ENCODE data around the gene NFATC3. TPM values are rescaled to one million over a fixed set of nuclear protein-coding genes. Genes with fewer than 3 reads are reported as not detected.
"Not testable (repeated sequence)": the region's sequence is repeated elsewhere in the genome, so short reads cannot be mapped to it uniquely, and the experiment has no call there.

NFATC3 gene
- total RNA-seq, 1 experiment from 2014 or later, result 37.2 TPM

- POLR2A ChIA-PET (ENCODE audit: unreplicated experiment), result no interaction called here
- CTCF ChIA-PET, result no interaction called here
Observed at GRCh38 chr16:68115851-68116250, 30.7 kb downstream of the NFATC3 start.

DNA sequence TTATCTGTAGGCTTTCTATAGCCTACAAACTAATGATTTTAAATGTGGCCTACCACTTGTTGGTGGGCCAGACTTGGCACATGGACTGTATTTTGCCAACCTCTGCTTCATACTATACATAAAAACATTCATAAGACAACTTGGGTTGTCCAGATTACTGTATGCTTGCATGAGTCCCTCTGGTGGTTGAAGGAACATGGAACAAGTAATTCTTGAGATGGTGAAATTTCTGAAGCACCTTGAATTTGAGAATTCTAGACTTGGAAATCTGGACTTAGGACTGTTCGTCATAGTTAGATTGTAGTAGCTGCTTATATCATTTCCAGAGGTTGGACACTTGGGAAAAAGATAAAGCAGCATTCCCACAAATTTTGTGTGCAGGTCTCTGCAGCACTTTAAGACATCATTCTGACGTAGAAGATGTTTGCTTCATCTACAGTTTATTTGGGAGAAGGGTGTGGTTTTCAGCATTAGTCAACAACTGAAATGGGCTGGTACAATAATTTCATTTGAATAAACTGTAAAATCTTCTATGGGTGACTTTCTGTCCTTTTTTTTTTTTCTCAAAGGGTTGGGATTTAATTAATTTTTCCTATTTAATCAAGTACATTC, 31.2 kb downstream of the NFATC3 start:
- H3K9me2 ChIP-seq (ENCODE audit: insufficient read depth), result no peaks in the 10 kb centered on the region
- no peak overlapping the region for H3K4me3 ChIP-seq
- BruUV-seq (replicated peaks), result no TSS peak
- H3K4me2 ChIP-seq, result no peak overlapping the region
- H2AFZ ChIP-seq, result no peak overlapping the region
- CTCF ChIA-PET, result no interaction called here
- 0 out of 2 replicates have a peak, but pooled peaks cover 4% of the 10 kb centered on the region for H3F3A ChIP-seq (ENCODE audit: insufficient read depth, low read depth)
- H3K4me1 ChIP-seq (replicated peaks; ENCODE audit: insufficient read depth), result no peaks in the 10 kb centered on the region
- H3K27ac ChIP-seq, result no peak overlapping the region
- TF ChIP-seq CTCF (conservative IDR thresholded peaks at IDR 0.05) (peak; percentile 56; the same call in 1 of the 2 replicates), EZH2 (IDR thresholded peaks at IDR 0.05; ENCODE audit: low read depth) (no peak)
- H3K9me3 ChIP-seq (ENCODE audit: insufficient read depth, low read depth), result no peaks in the 10 kb centered on the region
- H3K36me3 ChIP-seq (ENCODE audit: low read depth), result no peaks in the 10 kb centered on the region
- intact Hi-C loops (cut with micrococcal nuclease; ENCODE audit: unreplicated experiment), result no loop called here
- H4K20me1 ChIP-seq (ENCODE audit: insufficient read depth), result no peaks in the 10 kb centered on the region
- H3K27me3 ChIP-seq (ENCODE audit: insufficient read depth, low read depth), result no peaks in the 10 kb centered on the region
- no peak for DNase-seq
- POLR2A ChIA-PET (ENCODE audit: unreplicated experiment), result no interaction called here
- peaks cover 58% of the 10 kb centered on the region for H3K79me2 ChIP-seq (ENCODE audit: low read depth)

More at GRCh38 chr16:68115851-68116250, 30.7 kb downstream of the NFATC3 start:
- no peak overlapping the region for H2AFZ ChIP-seq
- no peaks in the 10 kb centered on the region for H4K20me1 ChIP-seq (ENCODE audit: insufficient read depth)
- BruUV-seq (replicated peaks), result no TSS peak
- H3K27ac ChIP-seq, result no peak overlapping the region
- H3K27me3 ChIP-seq (ENCODE audit: insufficient read depth, low read depth), result no peaks in the 10 kb centered on the region
- no peak overlapping the region for H3K4me2 ChIP-seq
- H3K79me2 ChIP-seq (ENCODE audit: low read depth), result peaks cover 60% of the 10 kb centered on the region
- intact Hi-C loops (cut with micrococcal nuclease; ENCODE audit: unreplicated experiment), result no loop called here
- no peak for TF ChIP-seq EZH2 (IDR thresholded peaks at IDR 0.05; ENCODE audit: low read depth)
- no peak for TF ChIP-seq CTCF (conservative IDR thresholded peaks at IDR 0.05)
- H3K4me3 ChIP-seq, result no peak overlapping the region
- H3K4me1 ChIP-seq (replicated peaks; ENCODE audit: insufficient read depth), result no peaks in the 10 kb centered on the region
- H3F3A ChIP-seq (ENCODE audit: insufficient read depth, low read depth), result 0 out of 2 replicates have a peak, but pooled peaks cover 4% of the 10 kb centered on the region
- no peaks in the 10 kb centered on the region for H3K9me3 ChIP-seq (ENCODE audit: insufficient read depth, low read depth)
- H3K9me2 ChIP-seq (ENCODE audit: insufficient read depth), result no peaks in the 10 kb centered on the region
- no peak for DNase-seq
- no peaks in the 10 kb centered on the region for H3K36me3 ChIP-seq (ENCODE audit: low read depth)

DNA sequence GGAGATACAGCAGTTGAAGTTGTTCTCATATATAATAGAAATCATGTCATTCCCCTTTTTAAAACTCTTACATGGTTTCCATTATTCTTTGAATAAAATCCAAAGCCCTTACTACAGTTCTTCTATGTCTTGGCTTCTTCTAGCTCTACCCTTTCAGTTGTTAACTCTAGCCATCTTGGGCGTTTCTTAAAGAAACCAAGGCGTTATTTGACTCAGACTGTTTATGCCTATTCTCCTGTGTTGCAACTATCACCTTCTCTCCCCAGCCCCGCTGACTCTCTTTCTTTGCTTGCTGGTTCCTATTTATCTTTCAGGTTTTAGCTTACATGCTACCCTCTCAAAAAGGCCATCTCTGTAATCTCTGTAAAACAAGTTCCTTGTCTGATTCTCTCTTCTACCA, 32.7 kb downstream of the NFATC3 start:
- no peaks in the 10 kb centered on the region for H3K9me3 ChIP-seq (ENCODE audit: insufficient read depth, low read depth)
- H3K4me2 ChIP-seq, result no peak overlapping the region
- peaks cover 51% of the 10 kb centered on the region for H3K79me2 ChIP-seq (ENCODE audit: low read depth)
- H3K27ac ChIP-seq, result no peak overlapping the region
- H3K9me2 ChIP-seq (ENCODE audit: insufficient read depth), result no peaks in the 10 kb centered on the region
- no peak overlapping the region for H3K4me3 ChIP-seq
- TF ChIP-seq CTCF (conservative IDR thresholded peaks at IDR 0.05) (no peak), EZH2 (IDR thresholded peaks at IDR 0.05; ENCODE audit: low read depth) (no peak)
- ChIA-PET CTCF (no interaction called here), POLR2A (ENCODE audit: unreplicated experiment) (no interaction called here)
- no TSS peak for BruUV-seq (replicated peaks)
- no peak overlapping the region for H2AFZ ChIP-seq
- intact Hi-C loops (cut with micrococcal nuclease; ENCODE audit: unreplicated experiment), result no loop called here
- H3K36me3 ChIP-seq (ENCODE audit: low read depth), result no peaks in the 10 kb centered on the region
- no peaks in the 10 kb centered on the region for H3K27me3 ChIP-seq (ENCODE audit: insufficient read depth, low read depth)
- H3F3A ChIP-seq (ENCODE audit: insufficient read depth, low read depth), result 0 out of 2 replicates have a peak, but pooled peaks cover 4% of the 10 kb centered on the region
- no peak for DNase-seq
- H4K20me1 ChIP-seq (ENCODE audit: insufficient read depth), result no peaks in the 10 kb centered on the region
- no peaks in the 10 kb centered on the region for H3K4me1 ChIP-seq (replicated peaks; ENCODE audit: insufficient read depth)

DNA sequence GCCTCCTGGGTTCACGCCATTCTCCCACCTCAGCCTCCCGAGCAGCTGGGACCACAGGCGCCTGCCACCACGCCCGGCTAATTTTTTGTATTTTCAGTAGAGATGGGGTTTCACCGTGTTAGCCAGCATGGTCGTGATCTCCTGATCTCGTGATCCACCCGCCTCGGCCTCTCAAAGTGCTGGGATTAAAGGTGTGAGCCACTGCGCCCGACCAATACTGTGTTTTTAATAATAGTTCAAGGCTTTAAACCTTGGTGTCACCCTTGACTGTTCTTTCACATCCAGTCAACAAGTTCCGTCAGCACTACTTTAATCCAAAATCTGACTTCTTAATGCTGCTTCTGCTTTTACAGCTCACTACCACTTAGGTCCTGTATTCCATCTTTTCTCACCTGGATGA, 33.8 kb downstream of the NFATC3 start:
- H3K4me3 ChIP-seq; H3F3A ChIP-seq (ENCODE audit: insufficient read depth, low read depth); DNase-seq; H3K4me2 ChIP-seq; H3K36me3 ChIP-seq (ENCODE audit: low read depth); H4K20me1 ChIP-seq (ENCODE audit: insufficient read depth); H3K4me1 ChIP-seq (replicated peaks; ENCODE audit: insufficient read depth); H3K27me3 ChIP-seq (ENCODE audit: insufficient read depth, low read depth); H2AFZ ChIP-seq; BruUV-seq (replicated peaks); POLR2A ChIA-PET (ENCODE audit: unreplicated experiment); CTCF ChIA-PET; intact Hi-C loops (cut with micrococcal nuclease; ENCODE audit: unreplicated experiment); H3K9me3 ChIP-seq (ENCODE audit: insufficient read depth, low read depth); H3K27ac ChIP-seq; H3K9me2 ChIP-seq (ENCODE audit: insufficient read depth): not testable (repeated sequence)
- H3K79me2 ChIP-seq (ENCODE audit: low read depth), result peaks cover 43% of the 10 kb centered on the region

DNA sequence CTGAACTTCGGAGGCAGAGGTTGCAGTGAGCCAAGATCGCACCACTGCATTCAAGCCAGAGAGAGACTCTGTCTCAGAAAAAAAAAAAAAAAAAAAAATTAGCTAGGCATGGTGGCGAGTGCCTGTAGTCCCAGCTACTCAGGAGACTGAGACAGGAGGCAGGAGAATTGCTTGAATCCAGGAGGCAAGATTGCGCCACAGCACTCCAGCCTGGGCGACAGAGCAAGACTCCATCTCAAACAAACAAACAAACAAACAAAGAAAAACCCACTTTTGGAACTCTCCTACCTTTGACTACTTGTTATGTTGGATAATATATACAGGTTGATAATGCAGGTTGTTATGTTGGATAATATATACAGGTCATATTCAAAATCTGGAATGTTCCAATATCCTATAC, 35.3 kb downstream of the NFATC3 start:
- DNase-seq; H3K4me3 ChIP-seq; H3K9me2 ChIP-seq (ENCODE audit: insufficient read depth); H3K27ac ChIP-seq; H3K36me3 ChIP-seq (ENCODE audit: low read depth); H2AFZ ChIP-seq; H3K9me3 ChIP-seq (ENCODE audit: insufficient read depth, low read depth); POLR2A ChIA-PET (ENCODE audit: unreplicated experiment); H3F3A ChIP-seq (ENCODE audit: insufficient read depth, low read depth); BruUV-seq (replicated peaks); H3K4me2 ChIP-seq; H4K20me1 ChIP-seq (ENCODE audit: insufficient read depth); H3K4me1 ChIP-seq (replicated peaks; ENCODE audit: insufficient read depth); intact Hi-C loops (cut with micrococcal nuclease; ENCODE audit: unreplicated experiment); H3K27me3 ChIP-seq (ENCODE audit: insufficient read depth, low read depth): not testable (repeated sequence)
- peaks cover 35% of the 10 kb centered on the region; the same call in 1 of the 2 replicates for H3K79me2 ChIP-seq (ENCODE audit: low read depth)
- CTCF ChIA-PET, result interaction anchor here (0.7 kb wide), 1 partner anchor 1382 kb away, joined by 11 read pairs; no protein-coding TSS in a partner anchor

All from PC-9 (cell line).